Body of pancreas (tissue), 4 donors: Measurements from ENCODE around the gene HACL1. TPM values are rescaled to one million over a fixed set of nuclear protein-coding genes. Genes with fewer than 3 reads are reported as not detected.
"Not testable (repeated sequence)": the region's sequence is repeated elsewhere in the genome, so short reads cannot be mapped to it uniquely, and the experiment has no call there.

Source experiments
- ATAC-seq: fragments of 150-250 bp; one replicate; pipeline ENCODE4 v1.9.1; 2016
- DNase-seq, 4 donors: peaks; one replicate each; pipeline ENCODE4 v3.0.0-alpha.2; 2019
- H3K27ac ChIP-seq, 4 donors: fragments of 200-600 bp; sonication (generic); 1 replicate in 3 of 4; 2 replicates in 1 of 4; pipeline versions ENCODE4 v1.5.1 to v1.6.1; 2016 to 2019; ENCODE audit warnings: mild to moderate bottlenecking in 1 of 4, mixed read lengths in 1 of 4, moderate library complexity in 1 of 4
- H3K27me3 ChIP-seq, 2 donors: fragments of 200-600 bp; sonication (generic); one replicate each; pipeline ENCODE4 v1.6.0; 2016; ENCODE audit warnings: mild to moderate bottlenecking in 1 of 2
- H3K36me3 ChIP-seq, 2 donors: fragments of 200-600 bp; sonication (generic); replicated peaks in 1 of 2; 2 replicates each; pipeline ENCODE4 v1.5.1; 2016; ENCODE audit warnings: low read depth in 2 of 2; ENCODE audit not compliant: insufficient read depth in 1 of 2
- H3K4me1 ChIP-seq: fragments of 200-600 bp; sonication (generic); one replicate; pipeline ENCODE4 v1.6.0; 2016
- H3K4me3 ChIP-seq, 2 donors: fragments of 200-600 bp; sonication (generic); 1 replicate in 1 of 2; 2 replicates in 1 of 2; pipeline ENCODE4 v1.5.1; 2016 to 2019
- H3K9me3 ChIP-seq, 3 donors: fragments of 200-600 bp; sonication (generic); 1 replicate in 2 of 3; 2 replicates in 1 of 3; pipeline ENCODE4 v1.5.1; 2016
- CTCF ChIP-seq, 7 experiments: fragments of 450-650 bp in 4 of 7; fragments of 200-600 bp in 3 of 7; sonication (generic) in 3 of 7; IDR thresholded peaks; one replicate each; pipeline ENCODE4 v1.5.1; 2016 to 2019; ENCODE audit warnings: antibody characterized with exemption in 7 of 7
- POLR2A ChIP-seq, 3 donors: fragments of 450-650 bp; IDR thresholded peaks; one replicate each; pipeline ENCODE4 v1.6.1; 2016; ENCODE audit warnings: antibody characterized with exemption in 3 of 3, mild to moderate bottlenecking in 2 of 3
- WGBS, 2 donors: methylation state at CpG; one replicate each; pipeline ENCODE4 v1.1.5; 2017; 5-methylcytosine and 5-hydroxymethylcytosine counted together
- intact Hi-C: fragments of 100-400 bp; cut with DNase I; formaldehyde crosslinking; loops from one replicate; pipeline ENCODE4 v1.15.1; 2023
- total RNA-seq, 2 donors: library from RNA; depleted of rRNA; stranded (reverse); fragments of >200 nt; gene quantifications; one replicate each; pipeline ENCODE4 v1.1.0, GENCODE V29; 2016

Gene HACL1
- total RNA-seq, 2 donors from 2014 or later: 12.5 to 19.5 TPM

DNA sequence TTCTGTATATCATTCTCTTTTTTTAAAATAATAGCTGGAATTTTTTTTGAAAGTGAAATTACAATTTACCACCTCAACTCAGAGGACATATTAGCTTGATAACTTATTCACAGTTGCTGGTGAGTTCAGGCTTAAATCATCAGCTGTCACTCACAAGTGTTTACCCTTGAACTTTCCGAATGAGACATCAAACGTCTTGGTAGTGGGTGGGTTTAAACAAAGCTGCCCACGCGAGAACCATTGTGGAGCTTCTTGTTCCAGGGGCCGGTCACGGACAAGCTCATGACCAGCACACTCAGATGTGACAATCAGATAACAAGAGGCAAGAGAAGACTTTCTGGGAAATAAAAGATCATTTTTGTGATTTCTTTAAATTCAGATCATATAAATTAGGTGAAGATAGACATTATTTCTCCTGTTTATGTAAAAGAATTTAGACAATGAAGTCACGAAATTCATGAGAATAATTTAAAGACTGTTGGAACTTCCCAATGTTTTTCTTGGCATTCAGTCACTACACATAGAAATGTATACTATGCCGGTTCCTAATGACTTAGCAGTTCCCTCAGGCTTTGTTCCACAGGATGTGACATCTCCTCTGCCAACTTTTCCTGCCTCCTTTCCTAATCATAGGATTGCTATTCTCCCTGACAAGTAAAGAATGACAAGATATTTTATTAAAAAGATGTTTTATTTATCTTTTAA lies 29.4 kb upstream of the HACL1 start:
- H3K27ac ChIP-seq: peak overlapping the region in 1 of 4 donors; percentile 15
- WGBS, 2 donors: 28 to 34% methylated on average over 8 of the region's 8 CpGs
- intact Hi-C loops: no loop called here
- DNase-seq: no peak
- ATAC-seq: no peak
- H3K36me3 ChIP-seq: no peaks in the 10 kb centered on the region
- H3K9me3 ChIP-seq: no peaks in the 10 kb centered on the region
- H3K4me3 ChIP-seq: no peak overlapping the region
- peaks cover 32% of the 10 kb centered on the region for H3K4me1 ChIP-seq
- H3K27me3 ChIP-seq: no peaks in the 10 kb centered on the region
- TF ChIP-seq CTCF (IDR thresholded peaks at IDR 0.05) (no peak), POLR2A (IDR thresholded peaks at IDR 0.05) (no peak)

- TF ChIP-seq CTCF (IDR thresholded peaks at IDR 0.05): peak; percentile 51 to 82 (median 79)
- TF ChIP-seq POLR2A (IDR thresholded peaks at IDR 0.05): no peak
- no peaks in the 10 kb centered on the region for H3K36me3 ChIP-seq
- no peak overlapping the region for H3K4me3 ChIP-seq
- 32 to 40% methylated on average over 10 of the region's 10 CpGs for WGBS, 2 donors
- intact Hi-C loops: no loop called here
- no peaks in the 10 kb centered on the region for H3K27me3 ChIP-seq
- peak; percentile 96 for ATAC-seq
- peak; percentile 65 to 84 (median 72) for DNase-seq
- H3K9me3 ChIP-seq: no peaks in the 10 kb centered on the region
- H3K4me1 ChIP-seq: peaks cover 26% of the 10 kb centered on the region
- H3K27ac ChIP-seq: peak overlapping the region in 1 of 4 donors; percentile 15
Observed at GRCh38 chr3:15629860-15630597, 28.7 kb upstream of the HACL1 start.

DNA sequence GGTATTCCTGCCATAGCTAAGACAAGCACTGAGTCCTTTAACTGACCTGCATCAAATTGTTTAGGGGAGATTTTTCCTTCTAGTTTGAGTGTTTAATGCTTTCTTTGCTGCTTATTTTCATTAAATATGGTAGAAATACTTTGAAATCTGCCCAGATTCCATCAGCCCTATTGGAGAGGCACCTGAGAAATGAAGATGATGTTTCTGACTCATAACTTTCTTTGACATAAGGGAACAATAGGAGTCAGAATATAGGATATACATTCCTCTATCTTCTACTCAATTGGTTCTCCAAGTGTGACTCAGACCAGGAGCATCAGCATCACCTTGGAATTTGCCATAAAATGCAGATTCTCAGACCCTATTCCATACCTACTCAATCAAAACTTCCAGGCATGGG lies 27.6 kb upstream of the HACL1 start:
- TF ChIP-seq CTCF (IDR thresholded peaks at IDR 0.05) (no peak), POLR2A (IDR thresholded peaks at IDR 0.05) (no peak)
- ATAC-seq (no peak), DNase-seq (no peak)
- Histone ChIP-seq H3K9me3 (no peaks in the 10 kb centered on the region), H3K36me3 (no peaks in the 10 kb centered on the region), H3K27ac (no peak overlapping the region), H3K27me3 (no peaks in the 10 kb centered on the region), H3K4me3 (no peak overlapping the region), H3K4me1 (peaks cover 24% of the 10 kb centered on the region)
- intact Hi-C loops: no loop called here

DNA sequence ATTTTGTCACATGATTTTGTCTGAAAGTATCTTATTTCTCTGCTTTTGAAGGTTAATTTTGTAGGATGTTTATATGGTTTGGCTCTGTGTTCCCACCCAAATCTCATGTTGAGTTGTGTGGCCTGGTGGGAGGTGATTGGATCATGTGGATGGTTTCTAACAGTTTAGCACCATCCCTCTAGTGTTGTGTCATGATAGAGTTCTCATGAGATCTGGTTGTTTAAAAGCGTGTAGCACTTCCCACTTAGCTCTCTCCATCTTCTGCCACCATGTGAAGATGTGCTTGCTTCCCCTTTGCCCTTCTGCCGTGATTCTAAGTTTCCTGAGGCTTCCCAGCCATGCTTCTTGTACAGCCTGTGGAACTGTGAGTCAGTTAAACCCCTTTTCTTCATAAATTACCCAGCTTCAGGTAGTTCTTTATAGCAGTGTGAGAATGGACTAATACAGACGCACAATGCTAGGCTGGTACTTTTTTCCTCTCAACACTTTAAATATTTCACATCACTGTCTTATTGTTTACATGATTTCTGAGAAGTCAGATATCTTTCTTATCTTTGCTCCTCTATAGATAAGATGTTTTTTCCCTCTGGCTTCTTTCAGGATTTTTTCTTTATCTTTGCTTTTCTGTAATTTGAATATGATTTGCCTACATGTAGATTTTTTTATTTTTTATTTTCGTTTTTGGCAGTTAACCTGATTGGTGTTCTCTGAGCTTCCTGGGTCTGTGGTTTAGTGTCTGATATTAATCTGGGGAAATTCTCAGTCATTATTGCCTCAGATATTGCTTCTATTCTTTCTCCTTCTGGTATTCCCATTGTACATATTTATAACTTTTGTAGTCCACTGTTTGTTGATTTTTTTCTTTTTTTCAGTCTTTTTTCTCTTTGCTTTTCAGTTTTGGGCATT lies 22.4 kb upstream of the HACL1 start:
- Histone ChIP-seq H3K36me3 (no peaks in the 10 kb centered on the region), H3K9me3 (peaks cover 0 to 8% (median 0%) of the 10 kb centered on the region in 3 donors), H3K27ac (no peak overlapping the region), H3K27me3 (no peaks in the 10 kb centered on the region), H3K4me1 (peaks cover 13% of the 10 kb centered on the region), H3K4me3 (no peak overlapping the region)
- ATAC-seq (no peak), DNase-seq (no peak)
- no peak for TF ChIP-seq POLR2A (IDR thresholded peaks at IDR 0.05)
- TF ChIP-seq CTCF (IDR thresholded peaks at IDR 0.05): no peak
- WGBS, 2 donors: 63 to 70% methylated on average over 4 of the region's 4 CpGs
- intact Hi-C loops: no loop called here

- intact Hi-C loops, H3K4me3 ChIP-seq, ATAC-seq, DNase-seq, H3K27me3 ChIP-seq, H3K36me3 ChIP-seq, H3K9me3 ChIP-seq, H3K27ac ChIP-seq: not testable (repeated sequence)
- WGBS, 2 donors: 85 to 89% methylated on average over 8 of the region's 8 CpGs
- H3K4me1 ChIP-seq: peaks cover 19% of the 10 kb centered on the region
Observed at GRCh38 chr3:15619659-15620464, 18.5 kb upstream of the HACL1 start.
